ENCODE measurements around the gene MPO.

Gene MPO

DNA sequence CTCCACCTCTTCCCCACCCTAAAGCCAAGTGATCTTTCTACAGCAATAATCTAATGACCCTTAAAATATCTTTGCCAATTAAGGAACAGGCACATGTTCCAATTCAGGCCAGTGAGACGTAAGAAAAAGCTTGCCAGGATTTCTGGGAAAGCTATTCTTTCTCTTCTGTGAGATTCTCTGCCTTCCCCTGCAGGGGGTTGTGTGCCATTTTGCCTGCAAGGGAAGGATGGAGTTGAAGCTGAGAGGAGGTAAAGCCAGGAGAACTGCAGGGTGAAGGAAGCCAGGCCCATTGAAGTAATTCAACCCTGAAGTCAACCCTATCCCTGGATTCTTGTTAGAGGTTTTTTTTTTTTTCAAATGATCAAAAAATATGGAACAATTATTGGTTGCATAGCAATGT is 51.4 kb downstream of the MPO start:
- FAIRE-seq, result no peak

- FAIRE-seq, result no peak
Observed at GRCh38 chr17:58228679-58229078, 52.1 kb downstream of the MPO start.

- FAIRE-seq, result no peak
Observed at GRCh38 chr17:58227733-58228132, 53.0 kb downstream of the MPO start.

DNA sequence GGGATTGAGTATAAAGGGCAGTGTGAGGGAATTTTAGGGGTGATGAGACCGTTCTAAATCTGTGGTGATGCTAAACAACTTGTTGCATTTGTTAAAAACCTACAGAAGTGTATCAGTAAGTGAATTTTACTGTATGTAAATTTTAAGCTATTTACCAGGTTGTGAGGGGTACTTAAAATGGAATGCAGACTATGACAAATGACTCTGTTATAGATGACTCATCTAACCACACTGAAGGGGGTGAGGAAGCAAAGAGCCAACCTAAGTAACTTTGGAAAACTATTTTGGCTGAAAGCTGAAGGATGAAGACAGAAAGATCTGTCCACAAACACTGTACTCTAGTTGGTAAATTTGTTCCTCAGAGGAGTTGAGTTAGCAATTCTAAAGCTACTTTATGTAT is 56.4 kb downstream of the MPO start:
- FAIRE-seq, result no peak

Data from islet of Langerhans (tissue), 1 donor.